ENCODE data around the gene SLC7A6OS.

Gene SLC7A6OS

DNA sequence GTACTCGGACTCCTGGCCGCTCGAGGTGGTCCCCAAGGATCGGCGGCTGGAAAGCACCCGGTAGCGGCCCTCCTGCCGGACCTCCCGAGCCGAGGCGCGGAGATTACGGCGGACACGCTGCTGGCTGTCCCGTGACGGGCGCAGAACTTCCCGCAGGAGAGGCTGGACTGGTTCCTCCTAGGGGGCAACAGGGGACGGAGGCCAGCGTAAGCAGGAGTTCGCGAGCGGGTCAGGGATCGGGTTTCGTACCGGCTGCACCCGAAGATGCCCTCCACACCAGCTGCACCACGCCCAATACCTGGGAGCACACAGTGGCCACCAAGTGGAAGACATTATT, 341 bp downstream of the SLC7A6OS start (continued):
- TF ChIP-seq PRDM2 (tag by site-specific recombination; IDR thresholded peaks at IDR 0.05; ENCODE audit: borderline replicate concordance) = 0 out of 2 replicates have a peak, but pooled peaks have one; percentile 35
- no peak for TF ChIP-seq ZNF221 (tag by site-specific recombination; IDR thresholded peaks at IDR 0.05; ENCODE audit: borderline replicate concordance)
- no peak for TF ChIP-seq ZNF350 (tag by site-specific recombination; IDR thresholded peaks at IDR 0.05)
- TF ChIP-seq ZNF112 (tag by site-specific recombination; IDR thresholded peaks at IDR 0.05) = no peak
- no peak for TF ChIP-seq ATF2 (tag by site-specific recombination; IDR thresholded peaks at IDR 0.05; ENCODE audit: low read depth)

- peak overlapping the region; percentile 85 for H3K4me3 ChIP-seq (ENCODE audit: low read depth, low read length)
- H3K9me3 ChIP-seq (ENCODE audit: control insufficient read depth, insufficient read depth, low read depth, low read length) = no peaks in the 10 kb centered on the region
- TF ChIP-seq TCF7L2 (IDR thresholded peaks at IDR 0.05; ENCODE audit: borderline replicate concordance, low read depth, low read length) = no peak
- peak; percentile 90 for TF ChIP-seq PRDM1 (tag by site-specific recombination; IDR thresholded peaks at IDR 0.05)
- TF ChIP-seq REPIN1 (tag by site-specific recombination; IDR thresholded peaks at IDR 0.05; ENCODE audit: low read depth) = no peak
- H3K27ac ChIP-seq (ENCODE audit: extremely low read depth, low read depth, low read length) = no peak overlapping the region; the same call in 1 of the 2 replicates
- peaks cover 23 to 56% of the 10 kb centered on the region in 2 experiments for H3K36me3 ChIP-seq (ENCODE audit: control insufficient read depth in 2 of 2, insufficient read depth in 1 of 2, low read length in 2 of 2)
- no peaks in the 10 kb centered on the region for H3K4me1 ChIP-seq (ENCODE audit: control insufficient read depth, insufficient read depth, low read length)
- CTCF ChIA-PET = no interaction called here
- POLR2A ChIA-PET = interaction anchor here (2.4 kb wide), 1 partner anchor 13 kb away, joined by 16 read pairs; no protein-coding TSS in a partner anchor
Measured at GRCh38 chr16:68309799-68310198, 947 bp downstream of the SLC7A6OS start.

DNA sequence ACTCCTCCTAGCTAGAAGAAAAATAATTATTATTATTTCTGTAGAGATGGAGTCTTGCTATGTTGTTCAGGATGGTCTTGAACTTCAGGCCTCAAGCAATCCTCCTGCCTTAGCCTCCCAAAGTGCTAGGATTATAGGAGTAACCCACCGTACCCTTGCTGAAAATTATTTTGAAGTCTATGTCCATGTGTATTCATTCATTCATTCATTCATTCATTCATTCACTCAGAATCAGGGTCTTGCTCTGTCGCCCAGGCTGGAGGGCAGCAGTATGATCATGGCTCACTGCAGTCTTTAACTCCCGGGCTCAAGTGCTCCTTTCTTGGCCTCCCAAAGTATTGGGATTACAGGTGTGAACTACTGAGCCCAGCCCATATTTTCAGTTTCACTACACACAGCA, 4.1 kb downstream of the SLC7A6OS start:
- Histone ChIP-seq H3K27ac (ENCODE audit: extremely low read depth, low read depth, low read length) (no peak overlapping the region), H3K36me3 (ENCODE audit: control insufficient read depth in 2 of 2, insufficient read depth in 1 of 2, low read length in 2 of 2) (peaks cover 36 to 68% of the 10 kb centered on the region in 2 experiments), H3K9me3 (ENCODE audit: control insufficient read depth, insufficient read depth, low read depth, low read length) (no peaks in the 10 kb centered on the region), H3K4me3 (ENCODE audit: low read depth, low read length) (no peak overlapping the region), H3K4me1 (ENCODE audit: control insufficient read depth, insufficient read depth, low read length) (no peaks in the 10 kb centered on the region)
- CTCF ChIA-PET = interaction anchor here (0.7 kb wide), 2 partner anchors 44 to 190 kb away, joined by 3 read pairs; no protein-coding TSS in a partner anchor
- POLR2A ChIA-PET = no interaction called here
- TF ChIP-seq ZNF274 (IDR thresholded peaks at IDR 0.05; ENCODE audit: low read length) (no peak), ZNF274 (tag by site-specific recombination; IDR thresholded peaks at IDR 0.05; ENCODE audit: borderline replicate concordance) (no peak), ZNF140 (tag by site-specific recombination; IDR thresholded peaks at IDR 0.05) (no peak), MEIS1 (CRISPR knock-in tag; IDR thresholded peaks at IDR 0.05; ENCODE audit: borderline replicate concordance) (no peak), ZNF211 (tag by site-specific recombination; IDR thresholded peaks at IDR 0.05; ENCODE audit: low read depth) (no peak)

All from HEK293 (cell line).